ENCODE measurements around the gene ABCC2. TPM values are rescaled to one million over a fixed set of nuclear protein-coding genes. Genes with fewer than 3 reads are reported as not detected.

ABCC2 gene
- total and polyA plus RNA-seq, 9 of the 15 experiments (the other 6 are each of a cell fraction or from before 2014, with no cell fraction given): 0.03 to 0.18 (median 0.10) TPM; not detected in 1

GRCh38 chr10:99854860-99855259, 72.4 kb downstream of the ABCC2 start (continued):
- TF ChIP-seq REST (IDR thresholded peaks at IDR 0.05; ENCODE audit: borderline replicate concordance) (peak; percentile 23; the same call in 1 of the 2 replicates), REST (CRISPR knock-in tag; IDR thresholded peaks at IDR 0.05; ENCODE audit: low read depth) (no peak), ZNF717 (CRISPR knock-in tag; IDR thresholded peaks at IDR 0.05) (no peak), BHLHE40 (IDR thresholded peaks at IDR 0.05; ENCODE audit: low read length) (peak; percentile 45), ZBTB17 (CRISPR knock-in tag; IDR thresholded peaks at IDR 0.05) (no peak), POLR3A (IDR thresholded peaks at IDR 0.05; ENCODE audit: borderline replicate concordance, extremely low read depth, insufficient read depth, insufficient read length) (no peak), SLC30A9 (CRISPR knock-in tag; IDR thresholded peaks at IDR 0.05) (no peak), ASH1L (IDR thresholded peaks at IDR 0.05; ENCODE audit: borderline replicate concordance, low read depth, partially characterized antibody) (no peak), STAG1 (CRISPR knock-in tag; IDR thresholded peaks at IDR 0.05; ENCODE audit: borderline replicate concordance) (peak; percentile 11; the same call in 1 of the 2 replicates), NCOA6 (IDR thresholded peaks at IDR 0.05) (no peak), THRAP3 (IDR thresholded peaks at IDR 0.05; ENCODE audit: borderline replicate concordance) (no peak)
- TF ChIP-seq, protein P1, sequence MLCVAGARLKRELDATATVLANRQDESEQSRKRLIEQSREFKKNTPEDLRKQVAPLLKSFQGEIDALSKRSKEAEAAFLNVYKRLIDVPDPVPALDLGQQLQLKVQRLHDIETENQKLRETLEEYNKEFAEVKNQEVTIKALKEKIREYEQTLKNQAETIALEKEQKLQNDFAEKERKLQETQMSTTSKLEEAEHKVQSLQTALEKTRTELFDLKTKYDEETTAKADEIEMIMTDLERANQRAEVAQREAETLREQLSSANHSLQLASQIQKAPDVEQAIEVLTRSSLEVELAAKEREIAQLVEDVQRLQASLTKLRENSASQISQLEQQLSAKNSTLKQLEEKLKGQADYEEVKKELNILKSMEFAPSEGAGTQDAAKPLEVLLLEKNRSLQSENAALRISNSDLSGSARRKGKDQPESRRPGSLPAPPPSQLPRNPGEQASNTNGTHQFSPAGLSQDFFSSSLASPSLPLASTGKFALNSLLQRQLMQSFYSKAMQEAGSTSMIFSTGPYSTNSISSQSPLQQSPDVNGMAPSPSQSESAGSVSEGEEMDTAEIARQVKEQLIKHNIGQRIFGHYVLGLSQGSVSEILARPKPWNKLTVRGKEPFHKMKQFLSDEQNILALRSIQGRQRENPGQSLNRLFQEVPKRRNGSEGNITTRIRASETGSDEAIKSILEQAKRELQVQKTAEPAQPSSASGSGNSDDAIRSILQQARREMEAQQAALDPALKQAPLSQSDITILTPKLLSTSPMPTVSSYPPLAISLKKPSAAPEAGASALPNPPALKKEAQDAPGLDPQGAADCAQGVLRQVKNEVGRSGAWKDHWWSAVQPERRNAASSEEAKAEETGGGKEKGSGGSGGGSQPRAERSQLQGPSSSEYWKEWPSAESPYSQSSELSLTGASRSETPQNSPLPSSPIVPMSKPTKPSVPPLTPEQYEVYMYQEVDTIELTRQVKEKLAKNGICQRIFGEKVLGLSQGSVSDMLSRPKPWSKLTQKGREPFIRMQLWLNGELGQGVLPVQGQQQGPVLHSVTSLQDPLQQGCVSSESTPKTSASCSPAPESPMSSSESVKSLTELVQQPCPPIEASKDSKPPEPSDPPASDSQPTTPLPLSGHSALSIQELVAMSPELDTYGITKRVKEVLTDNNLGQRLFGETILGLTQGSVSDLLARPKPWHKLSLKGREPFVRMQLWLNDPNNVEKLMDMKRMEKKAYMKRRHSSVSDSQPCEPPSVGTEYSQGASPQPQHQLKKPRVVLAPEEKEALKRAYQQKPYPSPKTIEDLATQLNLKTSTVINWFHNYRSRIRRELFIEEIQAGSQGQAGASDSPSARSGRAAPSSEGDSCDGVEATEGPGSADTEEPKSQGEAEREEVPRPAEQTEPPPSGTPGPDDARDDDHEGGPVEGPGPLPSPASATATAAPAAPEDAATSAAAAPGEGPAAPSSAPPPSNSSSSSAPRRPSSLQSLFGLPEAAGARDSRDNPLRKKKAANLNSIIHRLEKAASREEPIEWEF (CRISPR knock-in tag; IDR thresholded peaks at IDR 0.05): no peak
- TF ChIP-seq, protein P2, sequence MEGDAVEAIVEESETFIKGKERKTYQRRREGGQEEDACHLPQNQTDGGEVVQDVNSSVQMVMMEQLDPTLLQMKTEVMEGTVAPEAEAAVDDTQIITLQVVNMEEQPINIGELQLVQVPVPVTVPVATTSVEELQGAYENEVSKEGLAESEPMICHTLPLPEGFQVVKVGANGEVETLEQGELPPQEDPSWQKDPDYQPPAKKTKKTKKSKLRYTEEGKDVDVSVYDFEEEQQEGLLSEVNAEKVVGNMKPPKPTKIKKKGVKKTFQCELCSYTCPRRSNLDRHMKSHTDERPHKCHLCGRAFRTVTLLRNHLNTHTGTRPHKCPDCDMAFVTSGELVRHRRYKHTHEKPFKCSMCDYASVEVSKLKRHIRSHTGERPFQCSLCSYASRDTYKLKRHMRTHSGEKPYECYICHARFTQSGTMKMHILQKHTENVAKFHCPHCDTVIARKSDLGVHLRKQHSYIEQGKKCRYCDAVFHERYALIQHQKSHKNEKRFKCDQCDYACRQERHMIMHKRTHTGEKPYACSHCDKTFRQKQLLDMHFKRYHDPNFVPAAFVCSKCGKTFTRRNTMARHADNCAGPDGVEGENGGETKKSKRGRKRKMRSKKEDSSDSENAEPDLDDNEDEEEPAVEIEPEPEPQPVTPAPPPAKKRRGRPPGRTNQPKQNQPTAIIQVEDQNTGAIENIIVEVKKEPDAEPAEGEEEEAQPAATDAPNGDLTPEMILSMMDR (IDR thresholded peaks at IDR 0.05 in 2 of 3, conservative IDR thresholded peaks at IDR 0.05 in 1 of 3; ENCODE audit: insufficient read depth in 2 of 3, low read depth in 1 of 3, low read length in 3 of 3): peak; percentile 39 to 49 (median 49)
